A673 (cell line): ENCODE data around the gene TP53.

ENCODE experiments used
- CTCF ChIP-seq: fragments of 300-800, 200-600 bp; sonication (generic); conservative IDR thresholded peaks from 2 replicates; pipeline ENCODE4 v1.5.1; 2017; ENCODE audit warnings: low read depth, mild to moderate bottlenecking, antibody characterized with exemption, low read length, moderate library complexity, mixed read lengths
- EZH2 ChIP-seq: fragments of 200-600 bp; sonication (generic); IDR thresholded peaks from 2 replicates; pipeline ENCODE4 v1.6.1; 2017; ENCODE audit warnings: borderline replicate concordance, low read depth, mild to moderate bottlenecking, mixed read lengths, antibody characterized with exemption, low read length; ENCODE audit not compliant: poor library complexity, severe bottlenecking

GRCh38 chr17:7704601-7705268, 17.4 kb upstream of the TP53 start, which contains the start of gene EFNB3:
- TF ChIP-seq EZH2 = no peak
- no peak for TF ChIP-seq CTCF
